ENCODE results near the gene SLC2A4RG. TPM values are rescaled to one million over a fixed set of nuclear protein-coding genes. Genes with fewer than 3 reads are reported as not detected.

SLC2A4RG gene
- total and polyA plus RNA-seq, 2 of the 13 experiments (the other 11 are each of a cell fraction or from before 2014, with no cell fraction given), result 91.4 to 95.9 TPM

DNA sequence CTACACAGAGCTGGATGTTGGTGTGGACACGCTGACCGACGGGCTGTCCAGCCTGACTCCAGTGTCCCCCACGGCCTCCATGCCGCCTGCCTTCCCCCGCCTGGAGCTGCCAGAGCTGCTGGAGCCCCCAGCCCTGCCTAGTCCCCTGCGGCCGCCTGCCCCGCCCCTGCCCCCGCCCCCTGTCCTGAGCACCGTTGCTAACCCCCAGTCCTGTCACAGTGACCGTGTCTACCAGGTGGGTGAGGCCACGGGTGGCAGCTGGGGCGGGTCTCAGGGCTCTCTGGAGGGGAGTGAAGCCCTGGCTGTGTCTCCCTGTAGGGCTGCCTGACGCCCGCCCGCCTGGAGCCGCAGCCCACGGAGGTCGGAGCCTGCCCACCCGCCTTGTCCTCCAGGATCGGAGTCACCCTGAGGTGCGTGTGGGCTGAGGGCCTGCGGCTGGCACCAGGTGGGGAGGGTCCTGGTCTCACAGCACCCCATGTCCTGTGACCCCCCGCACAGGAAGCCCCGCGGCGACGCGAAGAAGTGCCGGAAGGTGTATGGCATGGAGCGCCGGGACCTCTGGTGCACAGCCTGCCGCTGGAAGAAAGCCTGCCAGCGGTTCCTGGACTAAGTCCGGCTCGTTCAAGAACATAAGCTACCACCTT lies 2.9 kb downstream of the SLC2A4RG start:
- FAIRE-seq (no peak), ATAC-seq (no peak), DNase-seq (ENCODE audit: low spot score) (no peak)
- Histone ChIP-seq H3K4me2 (ENCODE audit: low read depth, low read length) (peak overlapping the region; percentile 95), H4K20me1 (ENCODE audit: insufficient read depth, low read length) (no peaks in the 10 kb centered on the region), H3K9ac (ENCODE audit: insufficient read depth, low read depth, low read length) (peak overlapping the region; percentile 84; the same call in 1 of the 2 replicates), H3K9me3 (ENCODE audit: low read length) (no peaks in the 10 kb centered on the region), H2AFZ (ENCODE audit: low read length) (no peak overlapping the region), H3K4me1 (ENCODE audit: insufficient read depth, low read length) (peaks cover 62% of the 10 kb centered on the region), H3K27ac (ENCODE audit: extremely low read length, insufficient read depth, low read length) (no peak overlapping the region), H3K79me2 (ENCODE audit: insufficient read depth, low read length) (peaks cover 20% of the 10 kb centered on the region), H3K4me3 (replicated peaks in 1 of 3; ENCODE audit: insufficient read depth in 1 of 3, low read depth in 2 of 3, low read length in 3 of 3) (no peak overlapping the region; a peak in 1 of 6 replicates), H3K36me3 (replicated peaks in 1 of 2; ENCODE audit: control insufficient read depth in 1 of 2, insufficient read depth in 2 of 2, low read length in 2 of 2) (peaks cover 17 to 27% of the 10 kb centered on the region in 2 experiments), H3K27me3 (ENCODE audit: control insufficient read depth in 1 of 2, insufficient read depth in 2 of 2, low read length in 2 of 2) (no peaks in the 10 kb centered on the region)
- in situ Hi-C loops (cut with HindIII; ENCODE audit: extremely low pct_ligation_motif_present, low pct_unique_long_range_greater_than_20kb) (loop anchor here (5.0 kb wide), 1 partner anchor 35 kb away; the partner anchor contains the start of genes ARFRP1 and ZGPAT), intact Hi-C loops (cut with micrococcal nuclease; ENCODE audit: unreplicated experiment) (loop anchor here (10.0 kb wide), 1 partner anchor 122 kb away; the partner anchor contains the start of genes ABHD16B and TPD52L2)
- BruUV-seq (replicated peaks), result no TSS peak
- 93% methylated on average over 30 of the region's 37 CpGs for WGBS (ENCODE audit: low lambda C conversion rate)
- TF ChIP-seq ZNF550 (CRISPR knock-in tag; IDR thresholded peaks at IDR 0.05; ENCODE audit: borderline replicate concordance) (0 out of 2 replicates have a peak, but pooled peaks have one; percentile 42), AGO2 (optimal IDR thresholded peaks at IDR 0.05; ENCODE audit: low read depth, low read length) (peak; percentile 88), ZNF75D (CRISPR knock-in tag; IDR thresholded peaks at IDR 0.05; ENCODE audit: borderline replicate concordance) (0 out of 2 replicates have a peak, but pooled peaks have one; percentile 43), RBFOX2 (IDR thresholded peaks at IDR 0.05; ENCODE audit: low read depth, low read length) (peak; percentile 88), HES4 (CRISPR knock-in tag; IDR thresholded peaks at IDR 0.05; ENCODE audit: borderline replicate concordance) (peak; percentile 63; the same call in 1 of the 2 replicates), ZSCAN21 (CRISPR knock-in tag; IDR thresholded peaks at IDR 0.05; ENCODE audit: borderline replicate concordance) (0 out of 2 replicates have a peak, but pooled peaks have one; percentile 22), ZNF672 (CRISPR knock-in tag; IDR thresholded peaks at IDR 0.05) (0 out of 2 replicates have a peak, but pooled peaks have one; percentile 43), NR3C1 (CRISPR knock-in tag; IDR thresholded peaks at IDR 0.05) (no peak), SNAI1 (CRISPR knock-in tag; IDR thresholded peaks at IDR 0.05; ENCODE audit: borderline replicate concordance) (no peak), ZNF660 (CRISPR knock-in tag; IDR thresholded peaks at IDR 0.05; ENCODE audit: borderline replicate concordance, low read depth) (no peak), RBM22 (optimal IDR thresholded peaks at IDR 0.05; ENCODE audit: low read length) (peak; percentile 32), TBX2 (CRISPR knock-in tag; IDR thresholded peaks at IDR 0.05; ENCODE audit: borderline replicate concordance) (peak; percentile 9; the same call in 1 of the 2 replicates), NONO (IDR thresholded peaks at IDR 0.05) (no peak), NONO (CRISPR knock-in tag; conservative IDR thresholded peaks at IDR 0.05) (peak; percentile 27; the same call in 1 of the 2 replicates), REXO4 (CRISPR knock-in tag; IDR thresholded peaks at IDR 0.05; ENCODE audit: borderline replicate concordance) (peak; percentile 21; the same call in 1 of the 2 replicates), ZNF253 (CRISPR knock-in tag; IDR thresholded peaks at IDR 0.05; ENCODE audit: borderline replicate concordance) (0 out of 2 replicates have a peak, but pooled peaks have one; percentile 41), EED (CRISPR knock-in tag; IDR thresholded peaks at IDR 0.05) (peak; percentile 10; the same call in 1 of the 2 replicates), STAT5B (CRISPR knock-in tag; IDR thresholded peaks at IDR 0.05) (no peak), ZNF10 (CRISPR knock-in tag; IDR thresholded peaks at IDR 0.05; ENCODE audit: borderline replicate concordance, low read depth) (no peak)
- TF ChIP-seq, protein P1, sequence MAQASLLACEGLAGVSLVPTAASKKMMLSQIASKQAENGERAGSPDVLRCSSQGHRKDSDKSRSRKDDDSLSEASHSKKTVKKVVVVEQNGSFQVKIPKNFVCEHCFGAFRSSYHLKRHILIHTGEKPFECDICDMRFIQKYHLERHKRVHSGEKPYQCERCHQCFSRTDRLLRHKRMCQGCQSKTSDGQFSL (CRISPR knock-in tag; IDR thresholded peaks at IDR 0.05), result peak; percentile 18; the same call in 1 of the 2 replicates
- ChIA-PET POLR2A (interaction anchor here (1.0 to 2.4 kb wide), 8 partner anchors 13 to 214 kb away, joined by 3 to 27 read pairs (median 4); partner anchors contain the start of genes ARFRP1, RTEL1, TPD52L2 and UCKL1), CTCF (ENCODE audit: low intra/inter-chr PET ratio, low total read pairs) (no interaction called here)

All from HepG2 (cell line).